CD1c-positive myeloid dendritic cell (primary cell): ENCODE results near the gene TUBA8.
"Not testable (repeated sequence)": the region's sequence is repeated elsewhere in the genome, so short reads cannot be mapped to it uniquely, and the experiment has no call there.

Experiments
- DNase-seq: peaks from one replicate; pipeline ENCODE4 v3.0.0-alpha.2; 2016; ENCODE audit errors: extremely low spot score

The TUBA8 gene

GRCh38 chr22:18110194-18110953, at the start of gene TUBA8:
Gene TUBA8 (plus strand): TSS chr22:18110809. CDS start chr22:18110866, 57 bp downstream.
- DNase-seq = peak; percentile 19

GRCh38 chr22:18062421-18062820, 48.2 kb upstream of the TUBA8 start:
- no peak for DNase-seq

GRCh38 chr22:18063306-18063705, 47.3 kb upstream of the TUBA8 start:
- no peak for DNase-seq

- DNase-seq = not testable (repeated sequence)
Observed at GRCh38 chr22:18063715-18064114, 46.9 kb upstream of the TUBA8 start.

- no peak for DNase-seq
Observed at GRCh38 chr22:18064636-18065035, 46.0 kb upstream of the TUBA8 start.

GRCh38 chr22:18065256-18065655, 45.4 kb upstream of the TUBA8 start:
- DNase-seq = no peak

- DNase-seq = no peak
Observed at GRCh38 chr22:18066181-18066859, 44.3 kb upstream of the TUBA8 start.

GRCh38 chr22:18067121-18067520, 43.5 kb upstream of the TUBA8 start:
- DNase-seq = no peak

GRCh38 chr22:18067548-18068341, 42.9 kb upstream of the TUBA8 start:
- no peak for DNase-seq

GRCh38 chr22:18068381-18068988, 42.1 kb upstream of the TUBA8 start:
- no peak for DNase-seq

GRCh38 chr22:18069041-18069440, 41.6 kb upstream of the TUBA8 start:
- no peak for DNase-seq

GRCh38 chr22:18070041-18070440, 40.6 kb upstream of the TUBA8 start:
- no peak for DNase-seq

- no peak for DNase-seq
Observed at GRCh38 chr22:18070556-18071306, 39.9 kb upstream of the TUBA8 start.

GRCh38 chr22:18071307-18071967, 39.2 kb upstream of the TUBA8 start:
- not testable (repeated sequence) for DNase-seq

GRCh38 chr22:18071968-18072310, 38.7 kb upstream of the TUBA8 start:
- no peak for DNase-seq

GRCh38 chr22:18073467-18073866, 37.1 kb upstream of the TUBA8 start:
- DNase-seq = no peak

GRCh38 chr22:18073927-18074326, 36.7 kb upstream of the TUBA8 start:
- not testable (repeated sequence) for DNase-seq

GRCh38 chr22:18075101-18075719, 35.4 kb upstream of the TUBA8 start:
- no peak for DNase-seq

- peak; percentile 86 for DNase-seq
Observed at GRCh38 chr22:18075720-18076497, 34.7 kb upstream of the TUBA8 start.
